Suprapubic skin (tissue), 4 donors: ENCODE results near the gene TMCC1.

Source experiments
- POLR2A ChIP-seq, 2 donors: fragments of 450-650 bp; IDR thresholded peaks; one replicate each; pipeline ENCODE4 v1.6.1; 2017; ENCODE audit warnings: antibody characterized with exemption in 2 of 2, mild to moderate bottlenecking in 2 of 2, moderate library complexity in 2 of 2
- POLR2AphosphoS5 ChIP-seq, 3 donors: sonication (generic); formaldehyde crosslinking; IDR thresholded peaks; one replicate each; pipeline ENCODE4 v1.6.1; 2017; ENCODE audit warnings: antibody characterized with exemption in 3 of 3
- TF ChIP-seq, protein P1 (sequence below), 2 donors: fragments of 200-600 bp in 1 of 2; fragments of 450-650 bp in 1 of 2; sonication (generic) in 1 of 2; IDR thresholded peaks; one replicate each; pipeline ENCODE4 v1.5.1; 2016 to 2019; ENCODE audit warnings: antibody characterized with exemption in 2 of 2, mild to moderate bottlenecking in 1 of 2, moderate library complexity in 1 of 2

DNA sequence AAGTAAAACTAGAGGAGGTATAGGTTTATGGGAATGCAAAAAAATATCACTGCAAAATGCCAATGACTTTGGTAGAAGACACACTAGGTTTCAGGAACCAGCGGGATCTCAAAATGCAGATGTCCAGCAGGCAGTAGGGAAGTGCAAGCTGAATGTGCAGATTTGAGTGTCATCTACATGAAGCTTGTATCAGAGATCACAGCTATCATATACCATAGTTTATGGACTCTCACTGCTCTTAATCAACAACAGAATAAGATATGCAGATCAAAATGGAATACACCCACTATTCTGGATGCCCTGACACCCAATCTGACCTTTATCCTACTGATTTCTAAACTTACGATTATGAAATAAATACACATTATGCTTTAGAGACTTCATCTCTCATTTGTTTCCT lies 27.7 kb downstream of the TMCC1 start:
- TF ChIP-seq POLR2A (IDR thresholded peaks at IDR 0.05) (no peak), POLR2AphosphoS5 (IDR thresholded peaks at IDR 0.05) (no peak)
- TF ChIP-seq, protein P1, sequence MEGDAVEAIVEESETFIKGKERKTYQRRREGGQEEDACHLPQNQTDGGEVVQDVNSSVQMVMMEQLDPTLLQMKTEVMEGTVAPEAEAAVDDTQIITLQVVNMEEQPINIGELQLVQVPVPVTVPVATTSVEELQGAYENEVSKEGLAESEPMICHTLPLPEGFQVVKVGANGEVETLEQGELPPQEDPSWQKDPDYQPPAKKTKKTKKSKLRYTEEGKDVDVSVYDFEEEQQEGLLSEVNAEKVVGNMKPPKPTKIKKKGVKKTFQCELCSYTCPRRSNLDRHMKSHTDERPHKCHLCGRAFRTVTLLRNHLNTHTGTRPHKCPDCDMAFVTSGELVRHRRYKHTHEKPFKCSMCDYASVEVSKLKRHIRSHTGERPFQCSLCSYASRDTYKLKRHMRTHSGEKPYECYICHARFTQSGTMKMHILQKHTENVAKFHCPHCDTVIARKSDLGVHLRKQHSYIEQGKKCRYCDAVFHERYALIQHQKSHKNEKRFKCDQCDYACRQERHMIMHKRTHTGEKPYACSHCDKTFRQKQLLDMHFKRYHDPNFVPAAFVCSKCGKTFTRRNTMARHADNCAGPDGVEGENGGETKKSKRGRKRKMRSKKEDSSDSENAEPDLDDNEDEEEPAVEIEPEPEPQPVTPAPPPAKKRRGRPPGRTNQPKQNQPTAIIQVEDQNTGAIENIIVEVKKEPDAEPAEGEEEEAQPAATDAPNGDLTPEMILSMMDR (IDR thresholded peaks at IDR 0.05), result no peak
